Keratinocyte (primary cell): ENCODE results near the gene MISP. TPM values are rescaled to one million over a fixed set of nuclear protein-coding genes. Genes with fewer than 3 reads are reported as not detected.

Source experiments
- DNase-seq: peaks from one replicate; pipeline ENCODE4 v3.0.0-alpha.2; 2011; ENCODE audit warnings: low read depth, missing footprints, low spot score
- FAIRE-seq: peaks from 2 replicates; lab custom pipeline; 2011; peaks lifted over from hg19 to GRCh38; lab: Jason Lieb, UNC
- H2AFZ ChIP-seq: 2 replicates; pipeline ENCODE4 v1.6.0; 2012; ENCODE audit warnings: low read length, control low read depth, inconsistent platforms; ENCODE audit not compliant: control insufficient read depth
- H3K27ac ChIP-seq: 2 replicates; pipeline ENCODE4 v1.5.1; 2011; ENCODE audit warnings: low read length; ENCODE audit not compliant: control insufficient read depth, insufficient read depth
- H3K27me3 ChIP-seq: 3 replicates; pipeline ENCODE4 v1.6.0; 2011; ENCODE audit warnings: low read length; ENCODE audit not compliant: control insufficient read depth, insufficient read depth; ENCODE audit errors: extremely low read depth
- H3K36me3 ChIP-seq, 2 experiments: 2 replicates in 1 of 2; 3 replicates in 1 of 2; pipeline ENCODE4 v1.5.1; 2011; ENCODE audit warnings: low read length in 2 of 2, mild to moderate bottlenecking in 1 of 2; ENCODE audit not compliant: control insufficient read depth in 2 of 2, insufficient read depth in 2 of 2; ENCODE audit errors: extremely low read depth in 1 of 2
- H3K4me1 ChIP-seq: 3 replicates; pipeline ENCODE4 v1.5.1; 2011; ENCODE audit warnings: low read length; ENCODE audit not compliant: control insufficient read depth, insufficient read depth; ENCODE audit errors: extremely low read depth
- H3K4me2 ChIP-seq: 3 replicates; pipeline ENCODE4 v1.6.0; 2011; ENCODE audit warnings: low read depth, low read length; ENCODE audit not compliant: control insufficient read depth, insufficient read depth; ENCODE audit errors: extremely low read depth
- H3K4me3 ChIP-seq, 3 experiments: fragments of 200-600 bp in 1 of 3; sonication (generic) in 1 of 3; 2 replicates in 2 of 3; 3 replicates in 1 of 3; pipeline ENCODE4 v1.5.1; 2011 to 2016; ENCODE audit warnings: low read length in 3 of 3, mild to moderate bottlenecking in 3 of 3, control low read depth in 2 of 3, inconsistent platforms in 1 of 3, low read depth in 1 of 3, mixed read lengths in 1 of 3, mixed run types in 1 of 3, moderate library complexity in 1 of 3; ENCODE audit not compliant: control insufficient read depth in 2 of 3, insufficient read depth in 2 of 3; ENCODE audit errors: extremely low read depth in 1 of 3
- H3K79me2 ChIP-seq: 2 replicates; pipeline ENCODE4 v1.6.0; 2012; ENCODE audit warnings: low read length; ENCODE audit not compliant: control insufficient read depth, insufficient read depth
- H3K9ac ChIP-seq: 3 replicates; pipeline ENCODE4 v1.6.0; 2011; ENCODE audit warnings: low read length; ENCODE audit not compliant: control insufficient read depth, insufficient read depth; ENCODE audit errors: extremely low read depth
- H3K9me1 ChIP-seq: 3 replicates; pipeline ENCODE4 v1.6.0; 2011; ENCODE audit warnings: low read length; ENCODE audit not compliant: control insufficient read depth, insufficient read depth; ENCODE audit errors: extremely low read depth
- H3K9me3 ChIP-seq: 2 replicates; pipeline ENCODE4 v1.5.1; 2012; ENCODE audit warnings: low read depth, low read length; ENCODE audit not compliant: control insufficient read depth
- H4K20me1 ChIP-seq: 3 replicates; pipeline ENCODE4 v1.6.0; 2011; ENCODE audit warnings: low read length; ENCODE audit not compliant: control insufficient read depth, insufficient read depth; ENCODE audit errors: extremely low read depth
- EZH2 ChIP-seq: IDR thresholded peaks from one replicate; pipeline ENCODE4 v1.6.1; 2012; ENCODE audit warnings: inconsistent platforms, mild to moderate bottlenecking, low read length, moderate library complexity
- dilution Hi-C: fragments of 300-500 bp; cut with MboI; formaldehyde crosslinking; loops from one replicate; pipeline ENCODE4 v1.7.0; 2020; ENCODE audit warnings: low sequenced_read_pairs; ENCODE audit not compliant: extremely low pct_ligation_motif_present
- polyA plus RNA-seq, 5 experiments: library from polyadenylated mRNA; depleted of rRNA in 3 of 5; stranded (reverse) in 3 of 5; stranded (forward) in 1 of 5; unstranded in 1 of 5; fragments of >200 nt; gene quantifications; 1 replicate in 1 of 5; 2 replicates in 3 of 5; 3 replicates in 1 of 5; pipeline versions ENCODE4 v1.2.1 to v1.2.3, GENCODE V29; 2011 to 2012; ENCODE audit warnings: missing spikeins in 2 of 5, low read depth in 1 of 5, low replicate concordance in 1 of 5
- TF ChIP-seq, protein P1 (sequence below), 3 experiments: IDR thresholded peaks in 1 of 3; conservative IDR thresholded peaks in 1 of 3; optimal IDR thresholded peaks in 1 of 3; 2 replicates in 2 of 3; 3 replicates in 1 of 3; pipeline versions ENCODE3 to v1.5.1; 2011; ENCODE audit warnings: low read length in 3 of 3, mild to moderate bottlenecking in 3 of 3, moderate library complexity in 2 of 3, control low read depth in 1 of 3, inconsistent platforms in 1 of 3; ENCODE audit not compliant: insufficient read depth in 2 of 3; ENCODE audit errors: extremely low read depth in 1 of 3

The MISP gene
- polyA plus RNA-seq, 1 donor (not counting 4 experiments of a cell fraction or from before 2014, with no cell fraction given), result 17.5 TPM

DNA sequence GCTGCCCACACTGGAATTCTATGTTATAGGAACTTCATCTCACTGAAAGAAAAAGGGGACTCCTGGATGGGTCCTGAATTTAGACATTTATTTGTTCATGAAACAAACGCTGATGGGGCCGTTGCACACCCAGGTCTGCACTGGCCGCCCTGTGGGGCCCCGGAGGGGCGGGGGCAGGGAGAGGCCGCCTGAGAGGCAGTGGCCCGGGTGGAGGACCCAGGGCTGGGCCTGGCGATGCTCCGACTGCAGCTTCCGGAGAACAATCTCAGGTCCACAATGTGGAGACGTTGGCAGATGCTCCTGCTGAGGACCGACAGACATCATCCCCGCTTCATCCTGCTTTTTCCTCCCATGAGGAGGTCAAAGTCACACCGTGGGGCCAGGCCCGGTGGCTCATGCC, 30.0 kb downstream of the MISP start:
- Histone ChIP-seq H3K4me2 (no peak overlapping the region), H3K4me1 (peaks cover 22% of the 10 kb centered on the region), H4K20me1 (no peaks in the 10 kb centered on the region), H3K9ac (no peak overlapping the region), H3K27ac (no peak overlapping the region), H3K36me3 (no peaks in the 10 kb centered on the region), H3K9me3 (no peaks in the 10 kb centered on the region), H3K79me2 (peaks cover 8% of the 10 kb centered on the region), H3K27me3 (no peaks in the 10 kb centered on the region), H2AFZ (no peak overlapping the region), H3K9me1 (no peaks in the 10 kb centered on the region), H3K4me3 (no peak overlapping the region)
- no peak for TF ChIP-seq EZH2
- TF ChIP-seq, protein P1, sequence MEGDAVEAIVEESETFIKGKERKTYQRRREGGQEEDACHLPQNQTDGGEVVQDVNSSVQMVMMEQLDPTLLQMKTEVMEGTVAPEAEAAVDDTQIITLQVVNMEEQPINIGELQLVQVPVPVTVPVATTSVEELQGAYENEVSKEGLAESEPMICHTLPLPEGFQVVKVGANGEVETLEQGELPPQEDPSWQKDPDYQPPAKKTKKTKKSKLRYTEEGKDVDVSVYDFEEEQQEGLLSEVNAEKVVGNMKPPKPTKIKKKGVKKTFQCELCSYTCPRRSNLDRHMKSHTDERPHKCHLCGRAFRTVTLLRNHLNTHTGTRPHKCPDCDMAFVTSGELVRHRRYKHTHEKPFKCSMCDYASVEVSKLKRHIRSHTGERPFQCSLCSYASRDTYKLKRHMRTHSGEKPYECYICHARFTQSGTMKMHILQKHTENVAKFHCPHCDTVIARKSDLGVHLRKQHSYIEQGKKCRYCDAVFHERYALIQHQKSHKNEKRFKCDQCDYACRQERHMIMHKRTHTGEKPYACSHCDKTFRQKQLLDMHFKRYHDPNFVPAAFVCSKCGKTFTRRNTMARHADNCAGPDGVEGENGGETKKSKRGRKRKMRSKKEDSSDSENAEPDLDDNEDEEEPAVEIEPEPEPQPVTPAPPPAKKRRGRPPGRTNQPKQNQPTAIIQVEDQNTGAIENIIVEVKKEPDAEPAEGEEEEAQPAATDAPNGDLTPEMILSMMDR (optimal IDR thresholded peaks at IDR 0.05 in 1 of 3, IDR thresholded peaks at IDR 0.05 in 1 of 3, conservative IDR thresholded peaks at IDR 0.05 in 1 of 3; ENCODE audit: extremely low read depth in 1 of 3, insufficient read depth in 2 of 3, low read length in 3 of 3), result no peak
- FAIRE-seq (no peak), DNase-seq (no peak)
- dilution Hi-C loops, result no loop called here

GRCh38 chr19:781800-782184, 30.9 kb downstream of the MISP start:
- Histone ChIP-seq H3K79me2 (peaks cover 8% of the 10 kb centered on the region), H4K20me1 (no peaks in the 10 kb centered on the region), H3K4me1 (peaks cover 22% of the 10 kb centered on the region), H3K9ac (peak overlapping the region; percentile 71), H2AFZ (no peak overlapping the region), H3K4me2 (no peak overlapping the region), H3K9me1 (no peaks in the 10 kb centered on the region), H3K9me3 (no peaks in the 10 kb centered on the region), H3K27ac (no peak overlapping the region), H3K27me3 (no peaks in the 10 kb centered on the region), H3K36me3 (no peaks in the 10 kb centered on the region), H3K4me3 (peak overlapping the region in 1 of 3 experiments; percentile 66)
- dilution Hi-C loops, result no loop called here
- TF ChIP-seq EZH2, result no peak
- TF ChIP-seq, protein P1 (optimal IDR thresholded peaks at IDR 0.05 in 1 of 3, IDR thresholded peaks at IDR 0.05 in 1 of 3, conservative IDR thresholded peaks at IDR 0.05 in 1 of 3; ENCODE audit: extremely low read depth in 1 of 3, insufficient read depth in 2 of 3, low read length in 3 of 3), result no peak
- no peak for DNase-seq
- no peak for FAIRE-seq
